NCI-H510A (cell line): ENCODE results near the gene PNRC2.
A peak's percentile ranks its signal among the peaks of the same experiment; 100 is the strongest.
"Not testable (repeated sequence)": the region's sequence is repeated elsewhere in the genome, so short reads cannot be mapped to it uniquely, and the experiment has no call there.

Source experiments
- DNase-seq: peaks from one replicate; lab custom pipeline; 2025; lab: John Stamatoyannopoulos, UW

Gene PNRC2

DNA sequence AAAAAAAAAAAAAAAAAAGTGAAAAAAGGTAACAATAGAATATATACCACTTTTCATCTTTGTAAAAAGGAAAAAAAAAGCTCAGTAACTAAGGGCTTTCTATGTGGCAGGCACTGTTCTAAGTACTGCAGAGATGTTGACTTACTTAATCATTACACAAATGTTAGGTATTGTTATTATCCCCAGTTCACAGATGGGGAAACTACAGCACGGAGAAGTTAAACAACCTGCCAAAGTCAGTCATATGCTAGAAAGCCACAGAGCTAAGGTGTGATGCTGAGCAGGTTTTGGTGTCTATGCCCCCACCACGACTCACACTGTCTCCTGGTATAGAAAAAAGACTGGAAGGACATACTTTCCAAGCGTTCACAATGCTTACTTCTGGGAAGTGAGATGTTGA lies 6.6 kb upstream of the PNRC2 start:
- no peak for DNase-seq

DNA sequence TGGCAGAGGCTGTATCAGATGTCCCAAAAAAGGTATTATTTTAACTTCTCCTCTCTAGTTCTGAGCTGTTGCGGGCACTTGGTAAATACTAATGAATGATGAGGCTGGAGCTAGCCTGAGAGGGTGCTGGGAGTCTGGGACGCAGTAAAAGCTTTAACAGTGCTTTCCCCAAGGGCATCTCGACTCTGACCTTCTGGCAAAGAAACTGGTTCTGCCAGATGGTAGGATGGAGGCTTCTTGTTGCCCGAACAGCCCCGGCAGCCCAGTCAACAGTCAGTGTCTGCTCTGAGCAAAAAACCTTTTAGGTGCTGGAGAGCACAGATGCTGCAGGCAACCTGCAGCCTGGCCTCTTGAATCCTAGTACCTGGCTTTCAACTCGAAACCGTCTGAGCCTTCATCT lies 2.5 kb upstream of the PNRC2 start:
- peak; percentile 64 for DNase-seq

DNA sequence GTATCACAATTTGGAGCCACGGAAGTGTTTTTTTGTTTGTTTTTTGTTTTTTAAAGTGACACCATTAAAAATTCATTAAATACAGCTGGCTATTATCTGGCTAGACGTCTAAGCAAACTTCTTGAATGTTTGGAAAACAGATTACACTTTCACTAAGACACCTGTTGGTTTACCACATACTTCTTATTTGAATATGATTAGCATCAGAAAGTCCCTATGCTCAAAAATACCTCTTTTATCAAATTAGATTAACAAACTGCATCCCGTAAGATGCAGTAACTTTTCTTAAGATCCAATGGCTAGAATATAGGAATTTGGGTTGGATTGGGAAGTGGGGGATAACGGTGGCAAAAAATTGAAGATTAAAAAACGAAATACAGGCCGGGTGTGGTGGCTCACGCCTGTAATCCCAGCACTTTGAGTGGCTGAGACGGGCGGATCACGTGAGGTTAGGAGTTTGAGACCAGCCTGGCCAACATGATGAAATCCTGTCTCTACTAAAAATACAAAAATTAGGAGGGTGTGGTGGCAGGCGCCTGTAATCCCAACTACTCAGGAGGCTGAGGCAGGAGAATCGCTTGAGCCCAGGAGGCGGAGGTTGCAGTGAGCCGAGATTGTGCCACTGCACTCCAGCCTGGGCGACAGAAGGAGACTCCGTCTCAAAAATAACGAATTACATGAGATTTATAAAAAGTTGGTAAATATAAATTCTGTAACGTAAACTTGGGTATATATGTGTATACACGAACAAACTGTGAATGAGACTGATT lies 1.4 kb upstream of the PNRC2 start:
- DNase-seq = not testable (repeated sequence)

DNA sequence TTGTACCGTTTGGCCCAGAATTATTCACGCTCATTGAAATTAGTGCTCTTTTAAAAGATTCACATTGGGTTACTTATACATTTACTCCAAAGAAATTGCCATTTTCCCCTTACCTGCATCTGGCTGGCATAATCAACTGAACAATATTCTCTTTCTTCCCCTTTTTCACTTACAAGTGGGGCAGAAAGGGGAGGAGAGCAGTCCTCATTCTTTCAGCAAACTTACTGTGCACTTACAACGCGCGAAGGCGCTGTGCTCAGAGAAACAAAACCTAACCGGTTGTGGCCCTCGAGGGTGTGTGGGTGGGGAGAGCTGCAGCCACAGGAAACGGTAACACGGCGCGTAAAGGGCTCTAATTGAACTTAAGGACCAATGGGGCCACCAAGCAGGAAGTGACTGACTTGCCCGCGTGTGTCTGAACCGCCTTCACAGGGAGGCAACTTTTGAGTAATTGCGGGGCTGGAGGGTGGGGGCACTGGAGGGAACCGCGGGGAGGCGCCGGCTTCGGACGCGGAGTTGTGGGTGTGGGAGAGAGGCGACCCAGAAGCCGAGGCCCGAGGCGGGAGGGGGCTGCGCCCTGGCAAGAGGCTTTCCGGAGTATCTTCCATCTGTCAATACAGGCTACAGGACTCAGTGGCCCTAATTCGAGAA lies 693 bp upstream of the PNRC2 start:
- DNase-seq = peak; percentile 94

DNA sequence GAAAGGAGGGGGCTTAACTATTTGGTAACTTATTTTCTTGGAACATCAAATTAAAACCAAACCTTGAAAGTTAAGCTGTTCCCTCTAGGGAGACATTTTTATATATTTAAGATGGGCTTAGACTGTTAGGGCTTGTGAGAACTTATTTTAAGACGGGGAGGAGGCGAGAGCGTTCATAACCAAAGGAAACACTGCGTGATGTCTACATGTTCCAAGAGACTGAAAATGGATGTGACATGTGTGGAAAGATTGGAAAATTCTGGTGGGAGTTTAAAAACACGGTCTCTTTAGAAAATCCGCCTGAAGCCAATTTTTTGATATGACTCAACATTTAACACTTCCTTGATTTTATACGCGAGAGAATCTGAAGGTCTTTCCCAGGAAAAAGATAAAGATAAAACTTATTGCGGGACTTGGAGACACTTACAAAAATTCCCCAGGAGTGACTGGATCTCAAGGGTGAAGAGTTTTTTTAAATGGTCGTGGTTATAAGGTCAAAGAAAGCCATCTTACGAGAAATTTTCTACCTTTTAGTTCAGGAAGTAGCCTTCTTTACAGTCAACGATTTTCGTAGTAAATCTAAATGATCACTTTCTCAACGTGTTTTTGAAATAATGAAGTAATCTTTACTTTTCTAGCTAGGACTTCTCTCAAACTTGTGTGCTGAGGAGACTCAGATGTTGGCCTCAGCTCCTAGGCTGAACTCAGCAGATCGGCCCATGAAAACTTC lies 828 bp downstream of the PNRC2 start:
- DNase-seq = no peak

DNA sequence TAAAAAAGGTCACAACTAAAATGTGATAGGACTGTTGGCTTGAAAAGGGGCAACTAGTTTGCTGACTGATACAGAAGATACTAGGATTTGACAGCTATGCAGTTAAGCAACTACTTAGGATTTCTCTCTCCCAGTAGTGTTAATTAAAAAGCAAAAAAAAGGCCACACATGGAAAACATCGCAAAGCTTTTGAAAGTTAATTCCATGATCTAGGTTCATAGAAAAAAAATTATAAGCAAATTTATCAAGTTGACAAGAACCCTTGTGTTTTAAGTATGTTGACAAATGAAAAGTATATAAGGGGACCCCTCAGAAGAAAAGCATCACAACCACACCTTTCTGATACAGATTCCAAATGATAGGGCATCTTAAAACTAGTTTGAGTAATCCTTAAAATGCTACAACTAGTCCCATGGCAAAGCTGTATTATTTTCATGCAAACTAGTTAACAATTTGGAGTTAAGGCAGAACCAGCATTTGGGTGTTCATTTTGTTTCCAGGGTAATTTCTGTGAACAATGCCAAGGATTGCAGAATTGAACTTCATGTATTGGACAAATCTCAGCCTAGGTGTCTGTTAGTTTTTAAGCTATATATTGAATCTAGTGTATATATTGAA lies 4.1 kb downstream of the PNRC2 start:
- DNase-seq = no peak

DNA sequence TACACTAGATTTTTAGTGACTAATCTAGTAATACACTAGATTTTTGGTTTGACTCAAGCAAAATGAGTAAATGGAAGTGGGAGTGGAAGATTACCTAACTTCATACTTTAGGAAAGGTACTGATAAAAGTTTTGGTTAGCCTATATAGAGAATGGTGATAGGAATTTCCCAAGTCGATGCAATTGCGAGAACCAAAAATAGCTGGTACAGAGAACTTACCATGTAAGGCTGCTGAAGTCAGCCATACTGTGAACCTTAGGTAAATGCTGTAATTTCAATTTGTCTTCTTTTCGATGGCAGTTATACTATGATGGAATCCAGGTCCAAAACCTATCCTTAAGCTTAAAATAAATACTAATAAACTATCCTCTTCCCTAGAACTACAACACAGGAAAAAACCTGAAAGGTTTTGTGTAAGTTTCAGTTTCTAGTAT lies 4.6 kb downstream of the PNRC2 start:
- DNase-seq = no peak

DNA sequence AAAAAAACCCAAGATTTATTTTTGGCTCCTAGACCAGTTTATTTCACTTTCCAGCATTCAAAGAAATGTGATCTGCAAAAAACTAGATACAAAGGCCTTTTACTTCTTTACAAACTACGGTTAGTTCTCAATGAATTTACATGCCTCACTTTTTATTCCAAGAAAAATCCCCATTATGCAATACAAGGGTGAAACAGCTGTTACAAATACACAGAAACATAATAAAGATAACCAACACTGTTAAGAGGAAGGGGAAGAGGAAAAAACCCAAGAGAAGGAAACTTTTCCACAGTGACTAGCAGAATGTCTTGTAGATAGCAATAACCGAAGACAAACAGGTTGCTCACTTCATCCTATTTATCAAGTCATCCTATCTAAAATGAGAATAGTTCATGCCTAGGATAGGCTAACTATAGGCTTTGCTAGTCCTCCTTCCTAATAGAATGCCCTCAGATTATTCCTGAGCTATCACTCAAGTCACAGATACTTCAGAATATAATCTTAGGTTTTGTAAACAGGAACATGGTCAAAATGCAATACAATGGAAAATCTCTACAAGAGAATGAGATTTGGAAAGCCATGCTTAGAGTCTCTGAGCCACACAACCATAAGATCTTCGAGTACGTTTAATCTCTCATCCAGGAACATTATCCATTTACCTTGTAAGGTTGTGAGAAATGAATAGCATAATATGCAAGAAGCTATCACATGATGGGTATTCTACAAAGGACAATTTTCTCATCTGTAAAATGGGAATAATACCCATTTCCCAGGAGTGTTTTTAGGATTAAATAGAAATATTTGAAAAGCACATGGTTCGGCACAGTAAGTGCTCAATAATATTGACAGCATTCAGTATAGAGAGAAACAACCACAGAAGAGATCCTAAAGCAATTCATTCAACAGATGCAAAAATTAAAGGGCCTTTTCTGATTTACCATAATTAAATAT lies 5.4 kb downstream of the PNRC2 start:
- no peak for DNase-seq

DNA sequence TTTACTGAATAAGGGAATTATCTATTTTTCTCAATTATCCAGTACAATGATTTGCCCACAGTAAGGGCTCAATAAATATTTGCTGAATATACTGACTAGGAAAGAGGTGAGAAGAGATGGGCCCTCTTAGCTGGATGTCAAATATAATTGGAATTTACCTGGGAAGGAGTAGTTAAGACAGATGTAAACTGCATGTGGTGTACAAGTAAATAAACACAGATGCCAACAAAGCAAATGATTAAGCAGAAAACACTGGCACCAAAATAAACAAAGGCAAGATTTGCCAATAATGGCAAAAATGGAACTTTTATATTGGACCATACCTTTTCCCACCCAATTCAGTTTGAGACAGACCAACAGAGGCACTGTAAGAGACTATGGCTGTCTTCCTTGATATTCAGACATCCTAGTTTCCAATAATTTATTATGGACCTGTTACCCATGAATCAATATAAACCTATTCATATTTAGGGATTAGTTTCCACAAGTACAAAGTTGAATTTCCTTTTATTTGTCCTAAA lies 7.4 kb downstream of the PNRC2 start:
- DNase-seq = no peak

DNA sequence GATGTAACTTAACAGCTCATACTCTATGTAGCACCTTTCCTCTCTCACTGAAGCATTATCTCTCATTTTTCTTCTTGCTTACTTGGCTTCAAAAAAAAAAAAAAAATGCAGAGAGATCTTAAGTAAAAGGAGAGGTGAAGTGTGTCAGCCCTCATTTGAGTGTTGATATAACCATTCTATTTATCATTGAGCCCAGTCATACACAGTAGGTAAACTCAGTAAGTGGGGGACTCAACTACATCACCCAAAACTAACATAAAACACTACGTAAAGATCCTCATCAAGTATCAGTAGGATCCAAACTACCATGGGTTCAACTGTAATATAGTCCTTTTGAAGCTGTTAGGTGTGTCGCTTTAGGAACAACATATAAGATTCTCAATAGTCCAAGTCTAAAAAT lies 8.2 kb downstream of the PNRC2 start:
- DNase-seq = no peak

DNA sequence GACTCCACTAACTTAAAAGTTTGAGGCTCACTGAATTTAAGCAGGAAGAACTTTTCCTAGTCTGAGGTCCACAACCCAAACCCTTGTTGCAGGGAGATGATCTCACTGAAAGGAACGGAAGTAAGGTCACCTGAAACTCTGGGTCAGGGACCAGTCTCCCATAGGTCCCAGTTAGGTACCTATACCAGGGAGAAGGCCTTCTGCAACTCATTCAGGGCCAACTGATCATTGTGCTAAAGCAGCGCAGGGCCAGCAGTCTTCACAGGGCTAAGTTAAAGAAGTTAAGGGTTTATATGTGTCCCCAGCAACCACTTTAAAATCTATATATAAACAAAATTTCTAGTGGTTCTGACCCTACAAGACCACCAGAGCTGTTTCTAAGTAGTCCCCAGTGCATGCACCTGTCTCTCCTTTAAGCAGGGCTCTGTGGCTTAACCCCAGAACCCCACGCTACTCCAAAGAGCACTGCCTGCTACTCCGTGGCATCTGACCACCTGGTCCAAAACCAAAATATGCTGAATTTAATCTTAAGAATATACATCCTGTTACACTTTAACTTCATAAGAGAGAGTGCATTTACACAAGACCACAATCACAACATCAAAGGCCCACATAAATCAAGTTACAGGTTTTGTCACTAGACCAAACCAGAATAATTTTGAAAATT lies 17.7 kb downstream of the PNRC2 start:
- DNase-seq = no peak

DNA sequence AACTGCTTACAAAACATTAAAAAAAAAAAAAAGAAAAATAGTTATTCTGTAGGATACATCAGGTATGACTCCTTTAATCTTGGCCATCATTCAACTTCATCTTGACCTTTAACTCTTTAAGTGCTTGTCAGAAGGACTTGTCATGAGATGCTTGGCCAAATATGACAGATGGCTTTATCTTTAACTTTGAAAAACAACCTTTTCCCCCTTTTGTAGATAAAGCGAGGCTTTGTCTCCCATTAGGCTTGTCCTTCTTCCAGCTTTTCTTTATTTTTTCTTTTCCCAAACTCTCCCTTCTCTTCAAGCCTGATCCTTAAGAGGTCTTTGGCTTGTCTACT lies 18.2 kb downstream of the PNRC2 start:
- no peak for DNase-seq

DNA sequence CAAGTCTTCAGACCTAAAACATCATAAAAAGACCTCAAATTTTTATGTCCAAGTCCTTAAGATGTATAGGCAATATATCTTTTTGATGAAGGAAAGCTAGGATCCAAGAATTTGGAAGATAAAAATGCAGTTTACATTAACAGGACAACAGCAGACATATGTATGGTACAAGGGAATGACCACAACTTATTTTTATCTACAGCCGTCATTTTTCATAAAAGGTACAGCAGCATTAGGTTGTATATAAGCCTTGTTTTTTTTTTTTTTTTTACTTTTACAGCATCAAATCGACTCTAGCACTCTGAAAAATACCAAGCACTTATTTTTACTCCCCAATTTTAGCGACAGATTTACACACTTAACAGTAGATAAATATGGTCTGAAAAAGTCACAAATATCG lies 19.2 kb downstream of the PNRC2 start:
- DNase-seq = no peak

DNA sequence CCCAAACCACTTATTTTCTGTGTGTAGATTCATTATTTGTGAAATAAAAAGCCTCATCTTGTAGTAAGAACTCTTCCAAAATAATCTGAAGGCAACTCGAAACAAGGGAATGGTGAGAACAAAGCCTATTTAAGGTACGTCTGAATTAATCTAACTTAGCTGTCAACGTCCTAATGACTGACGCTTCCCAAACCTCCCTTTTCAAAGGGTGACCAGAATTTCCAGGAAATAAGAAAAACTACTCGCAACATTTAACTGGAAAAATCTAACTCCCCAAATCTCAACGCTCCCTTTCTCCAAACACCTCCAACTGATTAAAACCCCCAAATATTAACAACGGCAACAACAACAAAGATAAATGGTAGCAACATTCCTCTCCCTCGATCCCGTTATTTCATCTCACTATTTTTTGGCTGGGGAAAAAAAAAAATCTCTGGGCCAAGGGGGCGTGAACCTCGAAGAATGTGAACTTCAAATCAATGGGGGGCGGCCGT lies 19.8 kb downstream of the PNRC2 start:
- no peak for DNase-seq

DNA sequence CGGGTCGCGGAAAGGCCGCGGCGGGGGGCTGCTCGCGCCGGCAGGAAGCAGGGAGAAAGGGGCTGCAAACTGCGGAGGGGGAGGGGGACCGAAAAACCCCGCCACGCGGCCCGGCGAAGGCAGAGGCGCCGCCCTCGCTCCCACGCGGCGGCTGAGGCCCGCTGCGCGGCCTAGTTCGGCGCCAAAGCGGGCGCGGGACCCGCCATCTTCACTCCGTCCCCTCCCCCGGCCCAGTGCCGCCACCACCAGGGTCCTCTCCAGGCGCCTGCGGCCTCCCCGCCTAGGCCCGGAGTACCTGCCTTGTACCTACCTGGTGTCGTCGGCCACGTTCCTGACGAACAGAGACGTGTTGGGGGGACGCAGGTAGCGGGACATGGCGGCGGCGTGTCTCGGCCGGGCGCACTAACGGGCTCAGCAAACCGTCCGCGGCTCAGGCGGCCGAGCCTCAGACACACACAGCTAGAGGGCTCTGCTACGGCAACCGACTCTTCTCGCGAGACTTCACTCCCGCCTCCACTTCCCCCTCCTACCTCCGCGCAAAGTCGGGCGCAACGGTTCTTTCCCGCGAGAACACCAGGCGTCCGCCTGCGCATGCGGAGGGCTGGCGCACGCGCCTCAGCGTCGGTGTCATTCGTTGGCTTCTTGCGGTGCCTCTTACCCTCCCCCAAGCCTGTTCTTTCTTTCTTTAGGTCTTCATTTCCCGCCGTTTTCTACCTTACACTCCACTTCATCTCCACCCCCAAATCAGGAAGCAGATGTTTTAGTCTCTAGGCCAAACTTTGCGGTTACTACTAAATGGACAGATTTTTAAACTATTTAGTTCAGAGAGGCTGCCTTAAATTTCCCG lies 20.5 kb downstream of the PNRC2 start, which contains the start of gene SRSF10:
Gene SRSF10 (minus strand): TSS at position 447 of the 847 bp plus-strand sequence. CDS start 72 bp downstream, at position 375.
- peak; percentile 96 for DNase-seq

DNA sequence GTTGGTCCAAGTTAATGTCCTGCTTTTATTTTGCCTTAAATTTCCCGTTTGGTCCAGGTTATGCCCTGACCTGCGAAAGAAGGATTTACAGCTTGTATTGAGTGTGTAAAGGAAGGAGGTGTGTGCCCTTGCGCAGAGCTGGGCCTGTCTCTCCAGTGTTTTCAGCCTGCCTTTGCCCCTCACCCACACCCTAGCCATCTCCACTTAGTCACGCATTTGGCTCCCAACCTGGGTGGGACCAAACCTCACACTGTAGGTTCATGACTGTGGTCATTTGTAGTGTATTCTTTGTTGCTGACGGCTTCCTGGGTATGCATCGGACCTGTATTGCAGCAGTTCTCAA lies 21.1 kb downstream of the PNRC2 start:
- DNase-seq = peak; percentile 37

DNA sequence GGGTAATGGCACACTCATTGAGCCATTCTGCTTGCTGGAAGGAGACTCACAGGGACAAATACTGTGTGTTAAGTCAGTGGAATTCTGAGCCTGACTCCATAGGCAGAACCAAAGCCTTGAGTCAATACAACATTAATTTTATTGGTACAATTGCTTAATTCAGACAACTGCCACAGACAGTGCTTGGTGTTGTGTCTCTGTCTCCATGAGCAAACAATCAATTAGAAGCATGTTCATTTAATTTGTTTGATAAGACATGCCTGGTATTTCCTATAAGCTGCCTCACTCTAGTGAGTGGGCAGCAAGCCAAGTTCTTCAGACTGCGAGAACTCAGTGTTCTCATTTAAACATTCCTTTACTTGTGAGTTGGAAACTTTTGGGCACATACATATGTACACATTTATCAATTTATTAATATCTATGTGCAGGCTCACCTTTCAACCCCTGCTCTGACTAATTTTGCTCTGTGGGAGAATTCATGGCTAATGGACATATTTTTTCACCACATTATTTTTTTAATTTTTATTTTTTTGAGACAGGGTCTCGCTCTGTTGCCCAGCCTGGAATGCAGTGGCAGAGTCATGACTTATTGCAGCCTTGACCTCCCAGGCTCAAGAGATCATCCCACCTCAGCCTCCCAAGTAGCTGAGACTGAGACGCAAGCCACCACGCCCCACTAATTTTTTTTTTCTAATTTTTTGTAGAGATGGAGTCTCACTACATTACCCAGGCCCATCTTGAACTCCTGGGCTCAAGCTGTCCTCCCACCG lies 25.0 kb downstream of the PNRC2 start:
- no peak for DNase-seq

DNA sequence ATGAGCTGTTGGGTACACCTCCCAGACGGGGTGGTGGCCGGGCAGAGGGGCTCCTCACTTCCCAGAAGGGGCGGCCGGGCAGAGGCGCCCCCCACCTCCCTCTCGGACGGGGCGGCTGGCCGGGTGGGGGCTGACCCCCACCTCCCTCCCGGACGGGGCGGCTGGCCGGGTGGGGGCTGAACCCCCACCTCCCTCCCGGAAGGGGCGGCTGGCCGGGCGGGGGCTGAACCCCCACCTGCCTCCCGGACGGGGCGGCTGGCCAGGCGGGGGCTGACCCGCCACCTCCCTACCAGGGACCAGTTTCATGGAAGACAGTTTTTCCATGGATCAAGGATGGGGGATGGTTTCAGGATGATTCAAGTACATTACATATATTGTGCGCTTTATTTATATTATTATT lies 27.4 kb downstream of the PNRC2 start:
- not testable (repeated sequence) for DNase-seq

DNA sequence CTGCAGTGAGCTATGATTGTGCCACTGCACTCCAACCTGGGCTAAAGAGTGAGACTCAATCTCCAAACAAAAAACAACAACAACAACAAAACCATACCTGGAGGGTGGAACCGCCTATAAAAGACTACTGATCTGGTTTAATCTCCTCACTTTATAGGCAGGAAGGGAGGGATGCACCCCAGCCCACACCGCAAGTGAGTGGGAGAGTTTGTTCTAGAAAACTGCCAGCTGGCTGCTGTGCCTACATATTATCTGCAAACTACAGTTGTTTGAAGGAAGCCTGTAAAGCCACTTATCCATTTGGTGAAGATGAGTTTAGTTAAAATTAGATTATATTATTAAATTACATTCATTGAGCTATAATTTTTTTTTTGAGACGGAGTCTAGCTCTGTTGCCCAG lies 29.6 kb downstream of the PNRC2 start:
- DNase-seq = no peak
